Stimulated activated CD8-positive, alpha-beta memory T cell treated with anti-CD3 and anti-CD28 coated beads, Interleukin-4, amount 100 ng/mL, for 4 hours (primary cell): ENCODE results near the gene SOX6.
"Not testable (repeated sequence)": the region's sequence is repeated elsewhere in the genome, so short reads cannot be mapped to it uniquely, and the experiment has no call there.

Experiments
- DNase-seq, 2 donors: peaks; one replicate each; pipeline ENCODE4 v3.0.0-alpha.2; 2020; ENCODE audit warnings: low read depth in 2 of 2, low spot score in 1 of 2

The SOX6 gene

DNA sequence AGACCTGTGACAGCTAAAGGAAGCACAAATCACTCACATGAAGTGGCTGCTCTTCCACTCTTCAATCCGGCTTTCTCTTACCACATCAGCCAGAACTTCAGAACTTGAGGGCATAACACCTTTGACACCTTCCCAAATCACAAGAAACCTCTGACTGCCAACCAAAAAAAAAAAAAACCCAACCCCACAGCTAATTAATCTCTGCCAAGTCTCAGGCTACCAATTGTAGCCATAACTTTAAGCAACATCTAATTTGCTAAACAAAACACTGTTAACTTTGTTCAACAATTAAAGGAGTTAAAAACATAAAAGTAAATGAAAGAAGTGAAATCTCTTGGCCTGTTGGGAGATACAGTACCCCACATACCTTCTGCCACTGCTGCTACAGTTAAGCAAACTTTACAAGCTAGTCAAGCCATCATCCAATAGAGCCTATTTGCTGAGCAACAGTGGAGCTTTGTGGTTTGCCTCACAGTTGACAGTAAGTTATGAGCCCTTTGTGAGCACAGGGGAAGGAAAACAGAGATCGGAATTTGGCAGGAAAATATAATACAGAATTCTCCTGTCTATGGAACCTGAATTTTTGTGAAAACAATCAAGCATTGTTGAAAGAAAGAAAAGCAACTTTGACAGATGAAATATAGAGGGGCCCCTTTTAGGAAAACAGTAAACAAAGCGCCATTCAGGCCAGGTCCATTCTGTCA is at the start of gene SOX6:
TSS of gene SOX6 (minus strand) at position 490 of the 704 bp plus-strand sequence. CDS start 15,298 bp downstream, outside the sequence.
- no peak for DNase-seq

DNA sequence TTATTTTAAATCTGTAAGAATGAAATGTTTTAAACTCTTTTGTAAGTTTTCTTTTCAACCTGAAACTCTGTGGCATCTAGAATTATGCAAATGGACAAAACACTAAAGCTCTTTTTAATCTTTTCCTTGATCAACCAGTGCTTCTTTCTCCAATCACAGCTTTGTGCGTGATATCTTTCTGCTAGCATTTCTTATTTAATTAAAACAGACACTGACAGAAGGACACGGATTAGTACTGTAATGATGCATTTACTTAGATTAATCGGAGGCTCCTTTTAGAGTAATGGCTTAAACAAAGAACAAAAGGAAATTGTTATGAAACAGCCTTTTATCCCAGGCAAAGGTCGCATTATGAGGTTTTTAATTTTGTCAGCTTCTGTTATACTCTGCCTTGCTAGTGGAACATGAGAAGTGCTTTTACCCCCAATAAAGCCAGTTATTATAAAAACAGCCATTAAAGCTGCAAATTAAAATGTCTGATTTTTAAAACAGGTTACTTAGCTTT is 48.5 kb upstream of the SOX6 start:
- DNase-seq, result no peak

GRCh38 chr11:16403851-16404250 is 47.5 kb upstream of the SOX6 start:
- no peak for DNase-seq

DNA sequence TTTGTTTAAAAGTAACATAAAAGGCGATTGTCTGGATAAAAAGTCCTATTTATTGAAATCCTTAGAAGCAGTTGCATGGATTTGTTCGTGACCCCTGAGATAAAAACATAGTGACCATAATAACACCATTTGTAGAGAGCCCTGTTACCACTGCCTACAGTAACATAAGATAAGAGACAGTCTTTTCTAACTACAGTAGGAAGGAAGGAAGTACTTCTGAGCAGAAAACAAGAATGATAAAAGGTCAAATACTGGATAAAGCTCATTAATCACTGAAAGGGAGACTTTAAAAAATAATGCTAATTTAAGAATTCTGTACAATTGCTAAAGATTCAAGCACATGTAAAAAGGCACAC is 47.1 kb upstream of the SOX6 start:
- DNase-seq, result no peak

GRCh38 chr11:16402654-16403447 is 46.5 kb upstream of the SOX6 start:
- no peak for DNase-seq

- no peak for DNase-seq
Observed at GRCh38 chr11:16397390-16397789, 41.0 kb upstream of the SOX6 start.

GRCh38 chr11:16395601-16396000 is 39.3 kb upstream of the SOX6 start:
- DNase-seq, result no peak

GRCh38 chr11:16394947-16395346 is 38.6 kb upstream of the SOX6 start:
- DNase-seq, result no peak

DNA sequence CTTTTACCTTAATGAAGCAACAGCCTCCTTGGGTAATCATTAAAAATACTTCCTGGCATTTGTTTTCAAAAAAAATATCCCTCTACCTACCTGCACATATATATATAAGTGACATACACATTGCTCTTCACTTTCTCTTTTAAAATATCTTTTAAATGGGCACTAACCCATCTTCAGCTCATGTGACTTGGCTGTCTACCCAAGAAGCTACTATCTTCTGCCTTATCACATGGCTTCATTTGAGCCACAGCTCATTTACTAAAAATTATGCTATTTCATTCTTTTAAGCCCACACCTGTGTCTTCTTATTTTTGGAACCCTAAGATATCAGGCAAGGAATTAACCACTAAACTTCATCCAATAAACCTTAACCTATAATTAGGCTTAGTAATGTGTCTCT is 37.0 kb upstream of the SOX6 start:
- DNase-seq, result no peak

GRCh38 chr11:16392616-16393015 is 36.3 kb upstream of the SOX6 start:
- no peak for DNase-seq

DNA sequence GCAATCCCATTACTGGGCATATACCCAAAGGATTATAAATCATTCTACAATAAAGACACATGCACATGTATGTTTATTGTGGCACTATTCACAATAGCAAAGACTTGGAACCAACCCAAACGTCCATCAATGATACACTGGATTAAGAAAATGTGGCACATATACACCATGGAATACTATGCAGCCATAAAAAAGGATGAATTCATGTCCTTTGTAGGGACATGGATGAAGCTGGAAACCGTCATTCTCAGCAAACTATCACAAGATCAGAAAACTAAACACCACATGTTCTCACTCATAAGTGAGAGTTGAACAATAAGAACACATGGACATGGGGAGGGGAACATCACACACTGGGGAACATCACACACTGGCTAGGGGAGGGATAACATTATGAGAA is 34.5 kb upstream of the SOX6 start:
- DNase-seq, result not testable (repeated sequence)

DNA sequence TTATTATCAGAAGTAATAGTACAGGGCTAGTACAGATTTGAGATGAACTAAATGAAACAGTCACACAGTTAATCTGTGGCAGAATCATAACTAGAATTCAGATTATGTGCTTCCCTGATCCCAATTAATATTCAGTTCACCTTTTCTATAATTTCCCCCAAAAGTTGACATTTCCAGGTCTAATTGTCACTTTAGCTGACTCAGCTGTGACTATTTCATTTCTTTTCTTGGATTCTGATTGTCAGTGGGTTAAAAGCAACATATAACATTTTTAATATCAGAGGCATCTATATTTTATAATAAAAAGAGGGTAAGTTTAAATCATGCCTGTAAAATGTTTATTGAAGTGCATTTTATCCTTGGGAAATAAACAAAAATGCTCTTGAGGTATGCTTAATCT is 28.8 kb upstream of the SOX6 start:
- no peak for DNase-seq

GRCh38 chr11:16382638-16383380 is 26.5 kb upstream of the SOX6 start:
- DNase-seq, result no peak

- no peak for DNase-seq
Observed at GRCh38 chr11:16382186-16382585, 25.8 kb upstream of the SOX6 start.

- DNase-seq, result no peak
Observed at GRCh38 chr11:16380941-16381568, 24.7 kb upstream of the SOX6 start.

- DNase-seq, result no peak
Observed at GRCh38 chr11:16378906-16379305, 22.6 kb upstream of the SOX6 start.

DNA sequence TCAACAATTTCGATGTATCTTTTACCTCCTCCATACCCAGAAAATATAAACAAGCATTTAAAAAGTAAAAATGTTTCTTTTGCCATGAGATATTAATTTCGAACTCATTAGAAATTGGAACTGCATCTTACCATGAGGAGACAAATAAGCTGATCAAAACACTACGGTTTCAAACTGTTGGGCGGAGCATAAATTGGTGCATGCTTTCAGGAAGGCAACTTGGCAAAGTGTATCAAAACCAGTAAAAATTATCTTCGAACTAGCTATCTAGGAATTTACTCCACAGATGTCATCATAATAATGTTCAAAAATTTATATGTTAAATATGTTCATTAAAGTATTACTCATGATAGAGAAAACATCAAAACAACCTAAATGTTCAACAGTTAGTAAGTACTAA is 21.4 kb upstream of the SOX6 start:
- no peak for DNase-seq

GRCh38 chr11:16375664-16376063 is 19.3 kb upstream of the SOX6 start:
- DNase-seq, result not testable (repeated sequence)

GRCh38 chr11:16373768-16374167 is 17.4 kb upstream of the SOX6 start:
- DNase-seq, result no peak

- DNase-seq, result no peak
Observed at GRCh38 chr11:16372355-16372754, 16.0 kb upstream of the SOX6 start.

GRCh38 chr11:16367252-16367651 is 10.9 kb upstream of the SOX6 start:
- DNase-seq, result no peak
